T-helper 1 cell (primary cell): ENCODE data around the gene MROH2B.

Experiments
- DNase-seq, 5 donors: peaks; one replicate each; pipeline ENCODE4 v3.0.0-alpha.2; 2012 to 2020

MROH2B gene

DNA sequence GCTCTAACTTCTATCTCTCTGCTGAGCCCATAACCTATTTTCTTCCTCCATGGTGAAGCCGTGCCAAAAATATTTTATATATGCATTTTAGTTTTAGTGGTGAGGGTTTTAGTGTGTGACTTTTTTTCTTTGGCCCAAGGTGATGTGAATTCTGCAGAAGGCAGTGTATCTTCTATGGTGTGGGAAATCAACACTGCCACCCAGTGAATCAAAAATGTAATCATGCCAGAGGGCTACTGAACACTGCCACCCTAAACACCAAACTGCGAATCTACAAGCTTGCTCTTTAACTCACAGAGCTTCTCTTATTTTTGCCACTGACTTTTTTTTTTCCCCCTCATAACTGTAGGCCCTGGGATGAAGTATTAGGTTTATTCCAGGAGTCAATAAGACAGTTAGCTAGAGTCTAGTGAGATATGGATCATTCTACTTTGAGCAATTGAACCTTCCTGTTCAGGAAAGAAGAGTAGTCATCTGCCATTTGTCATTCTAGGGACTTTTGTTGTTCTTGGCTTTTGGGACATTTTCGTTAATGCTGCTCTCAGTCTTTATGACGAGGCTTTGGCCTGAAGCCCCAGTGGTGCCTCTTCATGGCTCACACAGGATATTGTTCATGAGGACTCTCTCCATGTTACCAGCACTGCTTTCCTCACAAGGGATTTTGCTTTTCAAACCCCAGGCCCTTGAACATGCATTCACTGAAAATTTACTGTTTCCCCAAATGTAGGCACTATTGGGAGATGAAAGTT lies 108.8 kb downstream of the MROH2B start:
- DNase-seq: no peak

DNA sequence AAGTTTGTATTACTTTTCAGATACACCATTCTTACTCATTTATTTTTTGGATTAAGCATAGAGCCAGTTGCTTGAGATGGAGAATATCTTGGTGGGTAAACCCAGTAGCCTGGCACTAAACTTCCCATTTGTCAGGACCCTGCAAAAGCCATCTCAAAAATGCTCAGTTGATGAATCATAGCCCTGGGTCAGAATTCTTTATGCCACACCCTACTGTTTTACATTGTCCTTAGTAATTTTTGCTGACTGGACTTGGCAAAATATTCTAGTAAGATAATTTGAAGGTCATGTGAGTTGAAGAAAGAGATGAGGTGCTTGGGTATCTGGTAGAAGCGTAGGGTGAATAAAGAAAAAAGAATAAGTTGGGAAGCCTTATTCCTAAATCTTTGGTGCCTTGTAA lies 111.1 kb downstream of the MROH2B start:
- no peak for DNase-seq

DNA sequence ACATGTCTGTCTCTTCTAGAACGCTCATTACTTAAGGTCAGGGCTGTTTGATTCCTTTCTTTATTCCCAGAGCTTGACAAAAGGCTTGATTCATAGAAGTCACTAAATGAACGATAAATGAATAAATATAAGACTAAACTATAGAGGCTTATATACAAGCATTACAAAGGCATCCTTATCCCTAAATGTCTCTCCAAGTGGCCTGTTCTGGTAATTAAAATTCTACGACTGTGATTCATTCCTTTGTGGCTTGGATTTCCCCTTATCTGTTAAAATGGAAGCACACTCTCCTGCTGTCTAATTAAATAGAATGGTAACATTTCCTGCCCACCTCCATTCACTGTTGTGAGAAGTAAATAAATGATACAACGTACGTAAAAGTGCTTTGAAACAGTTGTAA lies 112.3 kb downstream of the MROH2B start:
- no peak for DNase-seq

DNA sequence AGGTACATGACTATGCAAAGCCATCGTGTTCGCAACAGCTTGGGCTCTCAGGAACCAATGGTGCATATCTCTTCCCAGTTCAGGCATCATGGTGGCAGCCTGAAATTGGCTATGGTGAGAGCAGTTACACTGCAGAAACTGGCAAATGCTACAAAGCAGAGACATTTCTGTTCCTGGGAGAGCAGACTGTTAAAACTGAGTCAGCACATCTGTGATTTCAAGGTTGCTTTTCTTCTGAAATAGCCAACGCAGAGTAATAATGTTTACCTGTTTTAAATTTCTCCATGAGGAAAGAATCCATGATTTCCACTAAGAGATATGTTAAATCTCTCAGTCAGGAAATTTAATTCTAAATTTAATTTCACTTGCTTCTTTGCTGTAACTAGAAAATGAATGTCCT lies 114.1 kb downstream of the MROH2B start:
- DNase-seq: no peak

DNA sequence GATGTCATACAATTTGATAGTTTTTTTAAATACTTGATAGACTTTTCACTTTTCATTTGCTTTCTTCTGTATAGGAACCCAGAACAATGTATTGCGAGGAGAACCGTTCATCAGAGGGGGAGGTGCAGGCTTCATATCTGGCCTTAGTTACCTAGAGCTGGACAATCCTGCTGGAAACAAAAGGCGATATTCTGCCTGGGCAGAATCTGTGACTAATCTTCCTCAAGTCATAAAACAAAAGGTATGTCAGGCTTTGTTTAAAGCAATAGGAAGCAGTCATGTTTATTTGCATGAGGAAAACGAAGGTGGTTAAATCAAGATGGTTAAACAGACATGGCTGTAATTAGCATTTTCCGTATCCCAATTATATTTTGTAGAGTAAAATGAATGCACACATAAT lies 115.8 kb downstream of the MROH2B start:
- DNase-seq: no peak
